CD4-positive, alpha-beta T cell treated with Interleukin-6 at 100 ng/mL for 8 hours (primary cell): Measurements from ENCODE around the gene SEMA5A.

ENCODE experiments used
- DNase-seq: peaks from one replicate; pipeline ENCODE4 v3.0.0-alpha.2; 2020; ENCODE audit warnings: mixed read lengths, low spot score

The SEMA5A gene

GRCh38 chr5:9169557-9169902, 376.3 kb downstream of the SEMA5A start:
- DNase-seq, result no peak

- no peak for DNase-seq
Measured at GRCh38 chr5:9168791-9169556, 376.9 kb downstream of the SEMA5A start.

GRCh38 chr5:9166202-9167112, 379.4 kb downstream of the SEMA5A start:
- DNase-seq, result no peak

- no peak for DNase-seq
Measured at GRCh38 chr5:9165546-9165945, 380.3 kb downstream of the SEMA5A start.

GRCh38 chr5:9160747-9161146, 385.1 kb downstream of the SEMA5A start:
- DNase-seq, result no peak

GRCh38 chr5:9157811-9158210, 388.1 kb downstream of the SEMA5A start:
- DNase-seq, result no peak

GRCh38 chr5:9157020-9157419, 388.9 kb downstream of the SEMA5A start:
- no peak for DNase-seq

- DNase-seq, result no peak
Measured at GRCh38 chr5:9156282-9156681, 389.6 kb downstream of the SEMA5A start.

GRCh38 chr5:9151684-9152427, 394.0 kb downstream of the SEMA5A start:
- no peak for DNase-seq

GRCh38 chr5:9149988-9150387, 395.9 kb downstream of the SEMA5A start:
- DNase-seq, result no peak

- no peak for DNase-seq
Measured at GRCh38 chr5:9148242-9148641, 397.6 kb downstream of the SEMA5A start.

- DNase-seq, result no peak
Measured at GRCh38 chr5:9140711-9141110, 405.2 kb downstream of the SEMA5A start.

GRCh38 chr5:9140202-9140601, 405.7 kb downstream of the SEMA5A start:
- no peak for DNase-seq

GRCh38 chr5:9139344-9139743, 406.5 kb downstream of the SEMA5A start:
- DNase-seq, result no peak

GRCh38 chr5:9128136-9128535, 417.7 kb downstream of the SEMA5A start:
- no peak for DNase-seq

GRCh38 chr5:9126490-9126889, 419.4 kb downstream of the SEMA5A start:
- DNase-seq, result no peak

GRCh38 chr5:9125852-9126251, 420.0 kb downstream of the SEMA5A start:
- DNase-seq, result no peak

GRCh38 chr5:9124838-9125237, 421.0 kb downstream of the SEMA5A start:
- no peak for DNase-seq

- DNase-seq, result no peak
Measured at GRCh38 chr5:9124071-9124470, 421.8 kb downstream of the SEMA5A start.

- no peak for DNase-seq
Measured at GRCh38 chr5:9122528-9122927, 423.3 kb downstream of the SEMA5A start.

GRCh38 chr5:9121597-9121996, 424.3 kb downstream of the SEMA5A start:
- no peak for DNase-seq

- no peak for DNase-seq
Measured at GRCh38 chr5:9118852-9119251, 427.0 kb downstream of the SEMA5A start.

- DNase-seq, result no peak
Measured at GRCh38 chr5:9115093-9115492, 430.8 kb downstream of the SEMA5A start.
